ENCODE measurements around the gene REEP6.

REEP6 gene

GRCh38 chr19:1491114-1491848 lies at the start of gene REEP6:
TSS of gene REEP6 (plus strand) at chr19:1491181. CDS start at chr19:1491270, 89 bp downstream.
- DNase-seq: no peak

DNA sequence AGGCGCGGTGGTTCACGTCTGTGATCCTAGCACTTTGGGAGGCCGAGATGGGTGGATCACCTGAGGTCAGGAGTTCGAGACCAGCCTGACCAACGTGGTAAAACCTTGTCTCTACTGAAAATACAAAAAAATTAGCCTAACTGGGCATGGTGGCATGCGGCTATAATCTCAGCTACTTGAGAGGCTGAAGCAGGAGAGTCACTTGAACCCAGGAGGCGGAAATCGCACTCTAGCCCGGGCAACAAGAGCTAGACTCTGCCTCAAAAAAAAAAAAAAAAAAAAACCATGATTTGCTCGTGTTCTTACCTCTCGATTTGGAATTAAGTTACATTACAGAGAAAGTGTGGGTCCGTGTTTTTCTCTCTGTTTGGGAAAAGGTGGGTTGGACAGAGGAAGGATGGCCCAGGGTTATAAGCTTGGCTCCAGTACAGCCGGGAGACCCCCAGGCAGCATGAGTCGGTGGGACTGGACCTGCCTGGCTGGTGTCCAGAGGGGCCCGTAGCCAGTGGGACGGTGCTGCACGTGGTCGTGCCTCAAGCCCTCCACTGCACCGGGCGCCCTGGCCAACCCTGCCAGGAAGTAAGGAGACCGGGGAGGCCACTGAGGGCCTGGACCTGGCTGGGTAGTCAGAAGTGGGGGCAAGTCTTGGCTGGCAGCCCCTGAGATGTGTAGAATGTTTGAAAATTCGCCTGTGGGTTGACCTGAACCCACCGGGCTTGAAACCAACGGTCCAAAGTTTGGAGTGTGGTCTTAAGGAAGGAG lies 49.1 kb upstream of the REEP6 start:
- no peak for DNase-seq

- peak; percentile 80 for DNase-seq
These were observed 45.6 kb upstream of the REEP6 start for GRCh38 chr19:1445185-1445931.

- no peak for DNase-seq
These were observed 44.9 kb upstream of the REEP6 start for GRCh38 chr19:1445932-1446712.

- peak; percentile 44 for DNase-seq
These were observed 44.1 kb upstream of the REEP6 start for GRCh38 chr19:1446713-1447481.

DNA sequence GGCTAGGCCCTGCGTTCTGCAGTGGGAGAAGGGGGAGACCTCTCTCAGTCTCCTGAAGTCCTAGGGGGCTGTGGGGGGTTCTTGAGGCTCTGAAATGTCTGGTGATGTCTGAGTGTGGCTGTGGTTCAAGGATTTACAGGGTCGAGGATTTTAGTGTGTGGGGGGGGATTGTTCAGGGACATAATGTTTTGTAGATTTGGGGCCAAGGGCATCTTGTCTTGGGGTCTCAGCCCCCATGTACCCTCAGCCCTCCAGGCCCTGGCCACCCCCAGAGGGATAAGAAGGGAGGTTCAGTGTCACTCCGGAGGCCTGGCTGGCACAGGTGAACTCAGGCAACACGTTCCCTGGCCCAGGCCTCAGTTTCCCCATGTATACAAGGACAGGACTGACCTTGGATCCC lies 43.5 kb upstream of the REEP6 start:
- DNase-seq: no peak

- DNase-seq: no peak
These were observed 43.0 kb upstream of the REEP6 start for GRCh38 chr19:1447944-1448343.

GRCh38 chr19:1449467-1450442 lies 41.2 kb upstream of the REEP6 start, which contains the start of gene APC2:
TSS of gene APC2 (plus strand) at chr19:1450121. CDS start at chr19:1453002, 2,881 bp downstream.
- peak; percentile 39 for DNase-seq

GRCh38 chr19:1450735-1451731 lies 39.9 kb upstream of the REEP6 start:
- DNase-seq: no peak

DNA sequence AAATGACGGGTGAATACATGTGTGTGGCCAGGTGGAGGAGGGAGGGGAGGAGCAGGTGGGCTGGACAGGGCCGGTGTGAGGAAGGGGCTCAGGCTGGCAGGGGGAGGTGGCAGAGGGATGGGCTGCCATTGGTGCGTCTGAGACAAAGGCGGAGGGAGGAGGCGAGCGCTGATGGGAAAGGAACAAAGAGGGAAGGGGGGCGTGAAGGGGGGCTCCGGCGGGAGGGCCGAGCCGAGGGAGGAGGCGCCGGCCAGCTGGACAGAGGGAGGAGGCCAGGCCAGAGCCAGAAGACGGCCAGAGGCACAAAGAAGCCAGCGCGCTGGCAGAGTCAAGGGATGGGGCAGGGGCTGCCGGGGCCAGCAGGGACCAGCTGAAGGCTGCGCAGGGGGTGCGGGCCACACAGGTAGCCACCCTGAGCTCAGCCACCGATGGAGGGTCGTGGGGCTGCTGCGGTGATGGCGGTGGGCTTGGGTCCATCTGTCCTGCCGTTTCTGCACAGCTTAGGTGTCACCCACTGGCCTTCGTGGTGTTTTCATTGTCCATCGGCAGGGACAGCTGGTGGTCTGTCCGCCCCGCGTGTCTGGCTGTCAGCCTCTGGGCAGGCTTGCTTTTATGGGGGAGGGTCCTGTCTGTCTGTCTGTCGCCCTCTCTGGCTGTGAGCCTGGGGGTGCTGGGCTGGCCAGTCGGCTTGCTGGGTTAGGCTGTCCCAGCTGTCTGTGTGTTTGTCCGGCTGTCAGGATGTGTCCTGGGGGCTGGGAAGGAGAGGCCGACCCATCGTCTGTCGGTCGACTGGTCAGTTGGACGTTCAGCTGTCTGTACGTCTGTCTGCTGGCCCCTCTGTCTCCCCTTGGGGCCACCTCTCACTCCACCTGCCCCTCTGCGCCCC lies 38.8 kb upstream of the REEP6 start:
- DNase-seq: no peak

DNA sequence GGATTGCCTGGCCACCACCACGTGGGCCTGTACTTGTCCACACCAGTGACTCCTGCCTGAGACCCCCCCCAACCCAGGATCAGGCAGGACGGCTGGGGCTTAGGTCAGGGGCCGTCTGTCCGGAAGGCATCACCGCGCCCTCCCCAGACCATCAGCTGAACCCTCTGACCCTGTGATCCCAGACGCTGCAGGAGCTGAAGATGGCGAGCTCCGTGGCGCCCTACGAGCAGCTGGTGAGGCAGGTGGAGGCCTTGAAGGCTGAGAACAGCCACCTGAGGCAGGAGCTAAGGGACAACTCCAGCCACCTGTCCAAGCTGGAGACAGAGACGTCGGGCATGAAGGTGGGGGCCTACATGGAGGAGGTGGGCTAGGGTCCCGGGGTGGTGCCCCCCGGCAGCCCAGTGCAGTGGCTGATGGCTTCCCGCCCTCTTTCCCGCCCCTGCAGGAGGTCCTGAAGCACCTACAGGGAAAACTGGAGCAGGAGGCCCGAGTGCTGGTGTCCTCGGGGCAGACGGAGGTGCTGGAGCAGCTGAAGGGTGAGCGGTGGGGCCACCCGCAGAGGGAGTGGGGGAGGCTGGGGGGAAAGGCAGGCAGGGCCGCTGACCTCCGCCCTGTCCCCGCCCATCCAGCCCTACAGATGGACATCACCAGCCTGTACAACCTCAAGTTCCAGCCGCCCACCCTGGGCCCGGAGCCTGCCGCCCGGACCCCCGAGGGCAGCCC lies 38.0 kb upstream of the REEP6 start:
- DNase-seq: no peak

- no peak for DNase-seq
These were observed 37.2 kb upstream of the REEP6 start for GRCh38 chr19:1453525-1454364.

DNA sequence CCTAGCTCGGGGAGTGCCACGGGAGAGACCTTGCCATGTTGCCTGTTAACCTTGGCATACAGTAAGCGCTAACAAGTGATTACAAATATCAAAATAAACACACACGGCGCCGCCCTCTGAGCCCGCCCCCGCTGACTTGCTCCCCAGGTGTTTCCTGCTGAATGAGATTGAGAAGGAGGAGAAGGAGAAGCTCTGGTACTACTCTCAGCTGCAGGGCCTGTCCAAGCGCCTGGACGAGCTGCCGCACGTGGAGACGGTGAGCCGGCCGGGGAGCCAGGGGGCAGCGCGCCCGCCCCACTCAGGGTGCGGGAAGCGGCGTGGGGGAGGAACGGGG lies 36.0 kb upstream of the REEP6 start:
- no peak for DNase-seq

DNA sequence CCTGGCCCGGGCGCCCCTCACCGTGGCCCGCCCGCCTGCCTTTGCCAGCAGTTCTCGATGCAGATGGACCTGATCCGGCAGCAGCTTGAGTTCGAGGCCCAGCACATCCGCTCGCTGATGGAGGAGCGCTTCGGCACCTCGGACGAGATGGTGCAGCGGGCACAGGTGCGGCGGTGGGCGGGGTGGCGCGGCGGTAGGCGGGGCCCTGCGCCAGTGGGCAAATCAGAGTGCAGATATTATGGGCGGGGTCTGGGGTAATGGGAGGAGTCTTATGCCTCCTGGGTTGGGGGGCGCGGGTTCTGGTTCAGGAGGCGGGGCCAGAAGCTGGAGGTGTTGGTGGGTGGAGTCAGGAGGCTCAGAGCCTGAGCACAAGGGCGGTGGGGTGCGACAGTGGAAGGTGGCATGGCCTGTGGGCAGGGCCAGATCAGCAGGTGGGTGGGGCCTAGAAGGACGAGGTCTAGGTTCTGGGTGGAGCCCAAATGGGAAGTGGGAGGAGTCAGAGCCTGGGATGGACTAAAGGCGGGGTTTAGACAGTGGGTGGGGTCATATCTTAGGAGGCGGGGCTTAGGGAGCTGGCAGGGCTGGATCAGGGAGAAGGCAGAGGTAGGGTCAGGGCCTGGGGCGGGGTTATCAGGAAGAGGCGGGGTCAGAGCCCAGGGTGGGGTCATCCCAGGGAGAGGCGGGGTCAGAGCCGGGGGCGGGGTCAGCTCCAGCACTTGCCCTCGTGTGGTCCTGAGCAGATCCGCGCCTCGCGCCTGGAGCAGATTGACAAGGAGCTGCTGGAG lies 35.5 kb upstream of the REEP6 start:
- peak; percentile 50 for DNase-seq

DNA sequence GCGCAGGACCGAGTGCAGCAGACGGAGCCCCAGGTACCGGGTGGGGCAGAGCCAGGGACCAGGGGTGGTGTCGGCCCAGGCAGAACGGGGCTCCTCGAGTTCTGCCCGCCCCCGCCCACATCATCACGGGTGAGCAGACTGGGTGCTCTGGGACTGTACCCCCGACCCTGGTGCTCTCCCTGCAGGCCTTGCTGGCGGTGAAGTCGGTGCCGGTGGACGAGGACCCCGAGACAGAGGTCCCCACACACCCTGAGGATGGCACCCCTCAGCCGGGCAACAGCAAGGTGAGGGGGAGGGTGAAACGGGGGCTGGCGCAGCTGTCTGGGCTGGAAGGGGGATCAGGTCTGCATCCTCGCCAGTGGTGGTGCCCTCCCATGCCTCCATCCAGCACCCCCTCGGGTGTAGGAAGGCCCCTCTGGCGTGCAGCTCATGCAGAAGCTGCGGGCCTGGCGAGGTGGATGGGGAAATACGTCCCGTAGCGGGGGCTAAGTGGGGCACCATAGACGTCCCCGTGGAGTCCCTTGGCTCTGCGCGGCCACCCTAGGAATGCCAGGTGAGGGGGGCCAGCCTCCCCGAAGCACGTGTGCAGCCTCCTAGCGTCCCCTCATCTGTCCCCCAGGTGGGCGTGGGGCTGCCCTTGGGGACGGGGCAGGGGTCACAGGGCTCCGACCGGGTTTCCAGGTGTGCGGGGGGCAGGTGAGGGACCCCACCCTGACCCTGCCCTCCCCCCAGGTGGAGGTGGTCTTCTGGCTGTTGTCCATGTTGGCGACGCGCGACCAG lies 34.7 kb upstream of the REEP6 start:
- DNase-seq: no peak

Data from stimulated activated CD4-positive, alpha-beta T cell treated with anti-CD3 and anti-CD28 coated beads, Interleukin-4, amount 100 ng/mL, for 1 hour (primary cell).